Gastrocnemius medialis (tissue), 4 donors: ENCODE results near the gene MORN1.

ENCODE experiments used
- CTCF ChIP-seq, 5 experiments: fragments of 450-650 bp in 3 of 5; fragments of 200-600 bp in 2 of 5; sonication (generic) in 2 of 5; IDR thresholded peaks in 4 of 5; conservative IDR thresholded peaks in 1 of 5; 1 replicate in 4 of 5; 2 replicates in 1 of 5; pipeline ENCODE4 v1.5.1; 2016 to 2019; ENCODE audit warnings: antibody characterized with exemption in 5 of 5, mild to moderate bottlenecking in 3 of 5, moderate library complexity in 3 of 5
- POLR2A ChIP-seq, 2 donors: fragments of 450-650 bp; IDR thresholded peaks; one replicate each; pipeline ENCODE4 v1.6.1; 2017; ENCODE audit warnings: antibody characterized with exemption in 2 of 2, mild to moderate bottlenecking in 2 of 2, moderate library complexity in 2 of 2

GRCh38 chr1:2373551-2374251 lies 17.7 kb downstream of the MORN1 start:
- TF ChIP-seq CTCF (IDR thresholded peaks at IDR 0.05 in 4 of 5, conservative IDR thresholded peaks at IDR 0.05 in 1 of 5) (no peak), POLR2A (IDR thresholded peaks at IDR 0.05) (no peak)
